B cell (primary cell): ENCODE measurements around the gene CFAP54. TPM values are rescaled to one million over a fixed set of nuclear protein-coding genes. Genes with fewer than 3 reads are reported as not detected.

Experiments
- ATAC-seq: fragments of 200-7000 bp; cut with Tn5 transposase; one replicate; pipeline ENCODE4 v1.10.0; 2021; ENCODE audit warnings: low read depth, mild to moderate bottlenecking, moderate number of reproducible peaks, moderate library complexity
- CTCF ChIA-PET: fragments of 350-600 bp; sonication (Branson Sonifier 250); formaldehyde crosslinking; loops from one replicate; lab custom pipeline; 2021; ENCODE audit warnings: antibody characterized with exemption, inconsistent platforms; lab: Charles Lee
- POLR2A ChIA-PET: fragments of 350-600 bp; sonication (Branson Sonifier 250); formaldehyde crosslinking; loops from one replicate; lab custom pipeline; 2021; ENCODE audit warnings: antibody characterized with exemption; lab: Charles Lee
- DNase-seq: peaks from one replicate; pipeline ENCODE4 v3.0.0; 2013
- H2AFZ ChIP-seq: 2 replicates; pipeline ENCODE4 v1.6.1; 2012; ENCODE audit warnings: mild to moderate bottlenecking, low read depth, low read length; ENCODE audit not compliant: insufficient read depth, poor library complexity, severe bottlenecking
- H3K27ac ChIP-seq, 2 donors: 1 replicate in 1 of 2; 2 replicates in 1 of 2; pipeline ENCODE4 v1.5.1; 2012 to 2013; ENCODE audit warnings: low read length in 2 of 2, mild to moderate bottlenecking in 2 of 2, moderate library complexity in 1 of 2
- H3K27me3 ChIP-seq, 4 experiments: fragments of 200-600 bp in 1 of 4; sonication (generic) in 1 of 4; replicated peaks in 1 of 4; 1 replicate in 2 of 4; 2 replicates in 2 of 4; pipeline versions ENCODE4 v1.6.1 to v1.7.0; 2013 to 2016; ENCODE audit warnings: low read length in 3 of 4, mild to moderate bottlenecking in 2 of 4, mixed read lengths in 1 of 4, moderate library complexity in 1 of 4; ENCODE audit not compliant: insufficient read depth in 4 of 4, control insufficient read depth in 3 of 4; ENCODE audit errors: control extremely low read depth in 1 of 4
- H3K36me3 ChIP-seq, 2 experiments: replicated peaks in 1 of 2; 1 replicate in 1 of 2; 2 replicates in 1 of 2; pipeline versions ENCODE4 v1.6.1 to v1.7.1; 2013; ENCODE audit warnings: low read length in 1 of 2; ENCODE audit not compliant: insufficient read depth in 2 of 2, control insufficient read depth in 1 of 2; ENCODE audit errors: control extremely low read depth in 1 of 2, extremely low read depth in 1 of 2
- H3K4me1 ChIP-seq, 2 donors: fragments of 200-600 bp in 1 of 2; sonication (generic) in 1 of 2; 1 replicate in 1 of 2; 2 replicates in 1 of 2; pipeline versions ENCODE4 v1.5.1 to v1.6.1; 2013 to 2017; ENCODE audit warnings: low read length in 2 of 2; ENCODE audit not compliant: control insufficient read depth in 2 of 2, insufficient read depth in 2 of 2
- H3K4me2 ChIP-seq: replicated peaks from 2 replicates; pipeline ENCODE3; 2012; ENCODE audit warnings: mild to moderate bottlenecking, low read depth, low read length; ENCODE audit not compliant: poor library complexity, severe bottlenecking
- H3K4me3 ChIP-seq, 5 experiments: fragments of 200-600 bp in 1 of 5; sonication (generic) in 1 of 5; 1 replicate in 3 of 5; 2 replicates in 2 of 5; pipeline versions ENCODE4 v1.5.1 to v1.7.0; 2011 to 2016; ENCODE audit warnings: low read length in 4 of 5, mild to moderate bottlenecking in 4 of 5, low read depth in 2 of 5, control low read depth in 1 of 5, moderate library complexity in 1 of 5; ENCODE audit not compliant: insufficient read depth in 1 of 5; ENCODE audit errors: control extremely low read depth in 1 of 5, extremely low read depth in 1 of 5
- H3K79me2 ChIP-seq: fragments of 200-600 bp; sonication (generic); one replicate; pipeline ENCODE4 v1.6.0; 2016; ENCODE audit warnings: low read length; ENCODE audit not compliant: control insufficient read depth, insufficient read depth
- H3K9ac ChIP-seq: fragments of 200-600 bp; sonication (generic); 2 replicates; pipeline ENCODE4 v1.6.1; 2017; ENCODE audit warnings: mild to moderate bottlenecking, low read length, moderate library complexity
- H3K9me3 ChIP-seq, 3 donors: one replicate each; pipeline versions ENCODE4 v1.6.1 to v1.7.1; 2013; ENCODE audit warnings: low read length in 2 of 3; ENCODE audit not compliant: control insufficient read depth in 2 of 3, insufficient read depth in 1 of 3; ENCODE audit errors: control extremely low read depth in 1 of 3
- H4K20me1 ChIP-seq: 2 replicates; pipeline ENCODE4 v1.6.0; 2012; ENCODE audit warnings: mild to moderate bottlenecking, low read length; ENCODE audit not compliant: insufficient read depth, control insufficient read depth, poor library complexity, severe bottlenecking
- H3K27ac Mint-ChIP-seq: one replicate; pipeline ENCODE4 v1.8.0; 2021; ENCODE audit warnings: mixed read lengths
- H3K27me3 Mint-ChIP-seq: one replicate; pipeline ENCODE4 v1.8.0; 2021; ENCODE audit warnings: mixed read lengths
- H3K4me1 Mint-ChIP-seq: one replicate; pipeline ENCODE4 v1.8.0; 2021; ENCODE audit warnings: mixed read lengths
- H3K4me3 Mint-ChIP-seq: one replicate; pipeline ENCODE4 v1.8.0; 2021; ENCODE audit warnings: mixed read lengths
- H3K9me3 Mint-ChIP-seq: one replicate; pipeline ENCODE4 v1.8.0; 2022; ENCODE audit warnings: mixed read lengths; ENCODE audit not compliant: insufficient read depth
- EZH2 ChIP-seq: IDR thresholded peaks from 2 replicates; pipeline ENCODE4 v1.6.1; 2012; ENCODE audit warnings: borderline replicate concordance, low read depth, mild to moderate bottlenecking, moderate library complexity, low read length; ENCODE audit not compliant: insufficient read depth, poor library complexity, severe bottlenecking
- WGBS: methylation state at CpG from one replicate; pipeline ENCODE4 v1.1.5; 2013; ENCODE audit warnings: missing lambda C conversion rate; ENCODE audit not compliant: insufficient coverage; 5-methylcytosine and 5-hydroxymethylcytosine counted together
- intact Hi-C: fragments of 100-400 bp; cut with micrococcal nuclease; formaldehyde crosslinking; loops from one replicate; pipeline ENCODE4 v1.10.0; 2022
- polyA plus RNA-seq: library from polyadenylated mRNA; depleted of rRNA; stranded (reverse); fragments of >200 nt; gene quantifications from 2 replicates; pipeline ENCODE4 v1.2.3, GENCODE V29; 2012
- total RNA-seq, 2 donors: library from RNA; stranded (reverse); fragments of 120-200 nt in 1 of 2; gene quantifications; 1 replicate in 1 of 2; 2 replicates in 1 of 2; pipeline versions ENCODE4 v1.2.3 to v1.2.4, GENCODE V29; 2013 to 2022
- TF ChIP-seq, protein P1 (sequence below): fragments of 200-600 bp; IDR thresholded peaks from one replicate; pipeline ENCODE4 v1.8.0; 2022; ENCODE audit warnings: antibody characterized with exemption, mild to moderate bottlenecking

CFAP54 gene
- total and polyA plus RNA-seq, 2 donors (not counting 1 experiment from before 2014, with no cell fraction given) = 0.12 to 0.76 TPM

DNA sequence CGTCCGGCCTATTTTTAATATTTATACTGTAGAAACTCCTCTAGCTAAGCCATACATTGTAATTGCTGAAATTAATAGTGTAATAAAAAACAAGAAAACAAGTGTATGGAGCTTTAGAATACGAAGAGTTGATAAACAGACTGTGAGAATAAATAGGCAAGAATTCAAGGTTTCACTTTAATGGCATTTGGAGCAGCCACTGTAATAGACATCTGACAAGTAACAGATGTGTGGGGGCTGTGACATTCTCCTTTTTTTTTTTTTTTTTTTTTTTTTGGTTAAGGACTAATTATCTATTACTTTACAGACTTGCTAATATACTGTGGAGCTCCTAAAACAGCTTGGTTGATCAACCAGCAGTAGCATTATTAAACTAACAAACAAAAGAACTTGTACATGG is 42.1 kb upstream of the CFAP54 start:
- no peaks in the 10 kb centered on the region for H3K27me3 ChIP-seq
- no peak overlapping the region for H2AFZ ChIP-seq
- H3K9ac ChIP-seq = no peak overlapping the region
- Mint-ChIP-seq H3K9me3 (no peaks in the 10 kb centered on the region), H3K4me1 (peaks cover 15% of the 10 kb centered on the region), H3K4me3 (no peak overlapping the region), H3K27me3 (no peaks in the 10 kb centered on the region), H3K27ac (no peak overlapping the region)
- no peak overlapping the region for H3K27ac ChIP-seq
- no peaks in the 10 kb centered on the region for H3K36me3 ChIP-seq
- intact Hi-C loops = loop anchor here (5.0 kb wide), 1 partner anchor 40 kb away; the partner anchor contains the start of gene CFAP54
- peaks cover 13 to 14% of the 10 kb centered on the region in 2 donors for H3K4me1 ChIP-seq
- no peak for DNase-seq
- no peak overlapping the region for H3K4me3 ChIP-seq
- no peaks in the 10 kb centered on the region for H4K20me1 ChIP-seq
- CTCF ChIA-PET = interaction anchor here (0.6 to 3.0 kb wide), 8 partner anchors 10 to 442 kb away, joined by 3 to 9 read pairs (median 3); no protein-coding TSS in a partner anchor
- no peak for TF ChIP-seq EZH2
- TF ChIP-seq, protein P1, sequence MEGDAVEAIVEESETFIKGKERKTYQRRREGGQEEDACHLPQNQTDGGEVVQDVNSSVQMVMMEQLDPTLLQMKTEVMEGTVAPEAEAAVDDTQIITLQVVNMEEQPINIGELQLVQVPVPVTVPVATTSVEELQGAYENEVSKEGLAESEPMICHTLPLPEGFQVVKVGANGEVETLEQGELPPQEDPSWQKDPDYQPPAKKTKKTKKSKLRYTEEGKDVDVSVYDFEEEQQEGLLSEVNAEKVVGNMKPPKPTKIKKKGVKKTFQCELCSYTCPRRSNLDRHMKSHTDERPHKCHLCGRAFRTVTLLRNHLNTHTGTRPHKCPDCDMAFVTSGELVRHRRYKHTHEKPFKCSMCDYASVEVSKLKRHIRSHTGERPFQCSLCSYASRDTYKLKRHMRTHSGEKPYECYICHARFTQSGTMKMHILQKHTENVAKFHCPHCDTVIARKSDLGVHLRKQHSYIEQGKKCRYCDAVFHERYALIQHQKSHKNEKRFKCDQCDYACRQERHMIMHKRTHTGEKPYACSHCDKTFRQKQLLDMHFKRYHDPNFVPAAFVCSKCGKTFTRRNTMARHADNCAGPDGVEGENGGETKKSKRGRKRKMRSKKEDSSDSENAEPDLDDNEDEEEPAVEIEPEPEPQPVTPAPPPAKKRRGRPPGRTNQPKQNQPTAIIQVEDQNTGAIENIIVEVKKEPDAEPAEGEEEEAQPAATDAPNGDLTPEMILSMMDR = no peak
- ATAC-seq = no peak
- H3K4me2 ChIP-seq = no peak overlapping the region
- H3K79me2 ChIP-seq = no peaks in the 10 kb centered on the region
- no CpG with 5 or more reads among the region's 3 CpGs for WGBS
- POLR2A ChIA-PET = interaction anchor here (0.7 kb wide), 1 partner anchor 103 kb away, joined by 8 read pairs; no protein-coding TSS in a partner anchor
- H3K9me3 ChIP-seq = peaks cover 0 to 1% (median 0%) of the 10 kb centered on the region in 3 donors

DNA sequence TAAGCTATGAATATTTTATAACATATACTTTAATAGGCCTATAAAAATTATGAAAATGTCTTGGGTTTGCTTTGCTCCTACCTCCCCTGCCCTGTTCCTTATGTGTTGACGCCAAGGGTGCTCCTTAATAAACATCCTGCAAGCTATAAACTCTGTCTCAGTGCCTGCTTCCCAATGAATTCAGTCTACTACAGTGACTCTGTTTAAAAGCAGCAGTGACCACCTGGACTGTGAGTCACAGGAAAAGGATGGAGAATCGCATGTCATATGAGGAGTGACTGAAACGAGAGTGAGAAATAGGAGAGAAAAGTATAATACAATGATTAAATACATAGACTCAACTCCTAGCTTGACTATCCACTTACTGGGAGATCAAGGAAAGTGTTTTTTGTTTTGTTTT is 41.1 kb upstream of the CFAP54 start:
- Mint-ChIP-seq H3K4me3 (no peak overlapping the region), H3K27ac (no peak overlapping the region), H3K4me1 (peaks cover 15% of the 10 kb centered on the region), H3K27me3 (no peaks in the 10 kb centered on the region), H3K9me3 (no peaks in the 10 kb centered on the region)
- intact Hi-C loops = loop anchor here (5.0 kb wide), 1 partner anchor 39 kb away; the partner anchor contains the start of gene CFAP54
- Histone ChIP-seq H3K79me2 (no peaks in the 10 kb centered on the region), H3K9ac (no peak overlapping the region), H3K4me2 (no peak overlapping the region), H3K36me3 (no peaks in the 10 kb centered on the region), H3K4me3 (no peak overlapping the region), H4K20me1 (no peaks in the 10 kb centered on the region), H3K4me1 (peaks cover 13 to 14% of the 10 kb centered on the region in 2 donors), H3K9me3 (peaks cover 0 to 1% (median 0%) of the 10 kb centered on the region in 3 donors), H3K27ac (no peak overlapping the region), H2AFZ (no peak overlapping the region), H3K27me3 (no peaks in the 10 kb centered on the region)
- ChIA-PET CTCF (interaction anchor here (1.2 to 3.0 kb wide), 2 partner anchors 9 to 69 kb away, joined by 4 to 9 read pairs; no protein-coding TSS in a partner anchor), POLR2A (no interaction called here)
- no peak for ATAC-seq
- 88% methylated on average over 1 of the region's 3 CpGs for WGBS
- TF ChIP-seq, protein P1 = no peak
- no peak for TF ChIP-seq EZH2
- DNase-seq = no peak
